Tibial nerve (tissue), 3 donors: ENCODE results near the gene NR4A3.

ENCODE experiments used
- POLR2A ChIP-seq, 2 donors: fragments of 450-650 bp; IDR thresholded peaks; one replicate each; pipeline ENCODE4 v1.6.1; 2017; ENCODE audit warnings: antibody characterized with exemption in 2 of 2, mild to moderate bottlenecking in 2 of 2, moderate library complexity in 2 of 2
- TF ChIP-seq, protein P1 (sequence below), 5 experiments: fragments of 200-600 bp in 3 of 5; fragments of 450-650 bp in 2 of 5; sonication (generic) in 3 of 5; IDR thresholded peaks; one replicate each; pipeline ENCODE4 v1.5.1; 2016 to 2019; ENCODE audit warnings: antibody characterized with exemption in 5 of 5, mild to moderate bottlenecking in 3 of 5, moderate library complexity in 2 of 5

DNA sequence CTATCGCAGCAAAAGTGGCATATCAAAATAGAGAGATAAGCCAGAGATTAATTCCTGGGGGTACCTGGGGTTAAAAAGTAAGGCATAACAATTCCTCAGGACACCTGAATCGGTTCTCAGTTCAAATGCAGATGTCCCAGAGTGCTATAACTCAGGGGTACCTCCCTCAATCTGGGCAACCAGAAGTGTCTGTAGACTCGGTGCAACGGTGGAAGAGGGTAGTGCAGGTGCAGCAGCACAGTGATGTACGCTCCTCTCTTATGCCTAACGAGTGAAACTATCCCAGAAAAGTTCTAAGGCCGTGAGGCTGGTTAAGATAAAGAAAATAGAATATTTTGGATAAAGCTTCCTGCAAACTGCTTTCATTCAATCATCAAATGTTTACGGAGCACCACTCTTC is 7.9 kb upstream of the NR4A3 start:
- no peak for TF ChIP-seq POLR2A (IDR thresholded peaks at IDR 0.05)
- TF ChIP-seq, protein P1, sequence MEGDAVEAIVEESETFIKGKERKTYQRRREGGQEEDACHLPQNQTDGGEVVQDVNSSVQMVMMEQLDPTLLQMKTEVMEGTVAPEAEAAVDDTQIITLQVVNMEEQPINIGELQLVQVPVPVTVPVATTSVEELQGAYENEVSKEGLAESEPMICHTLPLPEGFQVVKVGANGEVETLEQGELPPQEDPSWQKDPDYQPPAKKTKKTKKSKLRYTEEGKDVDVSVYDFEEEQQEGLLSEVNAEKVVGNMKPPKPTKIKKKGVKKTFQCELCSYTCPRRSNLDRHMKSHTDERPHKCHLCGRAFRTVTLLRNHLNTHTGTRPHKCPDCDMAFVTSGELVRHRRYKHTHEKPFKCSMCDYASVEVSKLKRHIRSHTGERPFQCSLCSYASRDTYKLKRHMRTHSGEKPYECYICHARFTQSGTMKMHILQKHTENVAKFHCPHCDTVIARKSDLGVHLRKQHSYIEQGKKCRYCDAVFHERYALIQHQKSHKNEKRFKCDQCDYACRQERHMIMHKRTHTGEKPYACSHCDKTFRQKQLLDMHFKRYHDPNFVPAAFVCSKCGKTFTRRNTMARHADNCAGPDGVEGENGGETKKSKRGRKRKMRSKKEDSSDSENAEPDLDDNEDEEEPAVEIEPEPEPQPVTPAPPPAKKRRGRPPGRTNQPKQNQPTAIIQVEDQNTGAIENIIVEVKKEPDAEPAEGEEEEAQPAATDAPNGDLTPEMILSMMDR (IDR thresholded peaks at IDR 0.05), result no peak
